Uterus (tissue), 4 donors: ENCODE data around the gene TCF3. TPM values are rescaled to one million over a fixed set of nuclear protein-coding genes. Genes with fewer than 3 reads are reported as not detected.

Source experiments
- DNase-seq, 2 donors: peaks; one replicate each; pipeline ENCODE4 v3.0.0-alpha.2; 2019 to 2020
- H3K27ac ChIP-seq, 2 donors: fragments of 200-600 bp; sonication (generic); 1 replicate in 1 of 2; 2 replicates in 1 of 2; pipeline ENCODE4 v1.5.1; 2016 to 2018
- H3K27me3 ChIP-seq, 2 donors: fragments of 200-600 bp; sonication (generic); one replicate each; pipeline ENCODE4 v1.5.1; 2018 to 2019; ENCODE audit warnings: control low read depth in 1 of 2
- H3K36me3 ChIP-seq, 2 donors: fragments of 200-600 bp; sonication (generic); one replicate each; pipeline ENCODE4 v1.5.1; 2019; ENCODE audit warnings: control low read depth in 1 of 2
- H3K4me1 ChIP-seq, 2 donors: fragments of 200-600 bp; sonication (generic); one replicate each; pipeline ENCODE4 v1.5.1; 2018 to 2019; ENCODE audit warnings: control low read depth in 1 of 2
- H3K4me3 ChIP-seq, 2 donors: fragments of 200-600 bp; sonication (generic); 1 replicate in 1 of 2; 2 replicates in 1 of 2; pipeline ENCODE4 v1.5.1; 2018 to 2019; ENCODE audit warnings: mild to moderate bottlenecking in 1 of 2
- H3K9me3 ChIP-seq, 2 donors: fragments of 200-600 bp; sonication (generic); one replicate each; pipeline ENCODE4 v1.5.1; 2019; ENCODE audit warnings: control low read depth in 1 of 2
- POLR2A ChIP-seq, 2 donors: fragments of 450-650 bp; IDR thresholded peaks; one replicate each; pipeline ENCODE4 v1.6.1; 2016; ENCODE audit warnings: antibody characterized with exemption in 2 of 2, mild to moderate bottlenecking in 1 of 2, moderate library complexity in 1 of 2
- intact Hi-C: fragments of 100-400 bp; cut with DNase I; formaldehyde crosslinking; loops from one replicate; pipeline ENCODE4 v1.15.1; 2023; ENCODE audit warnings: low total_unique reads
- total RNA-seq, 4 donors: library from RNA; depleted of rRNA in 3 of 4; stranded (reverse); fragments of >200 nt in 3 of 4; gene quantifications; one replicate each; pipeline versions ENCODE4 v1.1.0 to v1.2.4, GENCODE V29; 2014 to 2023
- TF ChIP-seq, protein P1 (sequence below), 4 experiments: fragments of 200-600 bp in 2 of 4; fragments of 450-650 bp in 2 of 4; sonication (generic) in 2 of 4; IDR thresholded peaks; one replicate each; pipeline ENCODE4 v1.5.1; 2016 to 2019; ENCODE audit warnings: antibody characterized with exemption in 4 of 4, mild to moderate bottlenecking in 2 of 4, moderate library complexity in 1 of 4
- donor health status: DM: yes; HTN: yes; CAD: no.

Gene TCF3
- total RNA-seq, 4 donors from 2014 or later = 15.6 to 132 (median 65.7) TPM

DNA sequence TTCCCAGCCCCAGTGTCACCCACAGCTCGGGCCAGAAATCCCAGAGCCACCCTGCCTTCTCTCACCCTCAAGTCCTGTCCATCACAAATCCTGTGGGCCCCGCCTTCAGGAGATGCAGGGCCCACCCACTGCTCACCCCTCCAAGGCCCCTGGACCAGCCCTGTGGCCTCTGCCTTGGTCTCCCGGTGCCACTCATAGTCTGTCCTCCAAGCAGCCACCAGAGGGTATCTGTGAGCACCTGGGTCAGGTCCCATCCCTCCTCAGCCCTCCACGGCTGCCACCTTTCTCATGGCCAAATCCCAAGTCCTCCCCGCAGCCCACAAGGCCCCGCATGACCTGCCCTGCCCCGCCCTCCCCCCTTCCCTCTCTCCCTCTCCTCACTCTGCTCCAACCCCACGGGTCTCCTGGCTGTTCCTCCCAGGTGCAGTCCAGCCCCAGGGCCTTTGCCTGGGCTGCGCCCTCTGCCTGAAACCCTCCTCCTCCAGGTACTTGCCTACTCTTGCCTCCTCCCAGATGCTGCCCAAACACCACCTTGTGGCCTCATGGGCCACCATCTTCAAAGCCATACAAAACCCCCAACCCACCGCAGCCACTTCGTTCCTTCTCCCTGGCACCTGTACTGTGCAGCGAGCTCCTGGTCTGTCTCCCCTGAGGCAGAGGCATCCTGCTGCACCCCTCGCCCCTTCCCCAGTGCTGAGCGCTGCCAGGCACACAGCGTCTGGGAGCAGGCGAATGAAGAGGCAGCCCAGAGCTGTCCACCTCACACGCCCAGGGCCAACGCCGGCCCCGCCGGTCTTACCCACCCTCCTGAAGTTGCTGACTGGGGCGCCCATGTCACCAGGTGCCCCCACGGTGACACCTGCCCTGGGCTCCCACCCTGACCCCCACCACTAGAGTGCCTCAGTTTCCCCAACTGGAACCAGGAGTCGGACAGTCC is 34.0 kb downstream of the TCF3 start:
- no peaks in the 10 kb centered on the region for H3K27me3 ChIP-seq
- TF ChIP-seq, protein P1, sequence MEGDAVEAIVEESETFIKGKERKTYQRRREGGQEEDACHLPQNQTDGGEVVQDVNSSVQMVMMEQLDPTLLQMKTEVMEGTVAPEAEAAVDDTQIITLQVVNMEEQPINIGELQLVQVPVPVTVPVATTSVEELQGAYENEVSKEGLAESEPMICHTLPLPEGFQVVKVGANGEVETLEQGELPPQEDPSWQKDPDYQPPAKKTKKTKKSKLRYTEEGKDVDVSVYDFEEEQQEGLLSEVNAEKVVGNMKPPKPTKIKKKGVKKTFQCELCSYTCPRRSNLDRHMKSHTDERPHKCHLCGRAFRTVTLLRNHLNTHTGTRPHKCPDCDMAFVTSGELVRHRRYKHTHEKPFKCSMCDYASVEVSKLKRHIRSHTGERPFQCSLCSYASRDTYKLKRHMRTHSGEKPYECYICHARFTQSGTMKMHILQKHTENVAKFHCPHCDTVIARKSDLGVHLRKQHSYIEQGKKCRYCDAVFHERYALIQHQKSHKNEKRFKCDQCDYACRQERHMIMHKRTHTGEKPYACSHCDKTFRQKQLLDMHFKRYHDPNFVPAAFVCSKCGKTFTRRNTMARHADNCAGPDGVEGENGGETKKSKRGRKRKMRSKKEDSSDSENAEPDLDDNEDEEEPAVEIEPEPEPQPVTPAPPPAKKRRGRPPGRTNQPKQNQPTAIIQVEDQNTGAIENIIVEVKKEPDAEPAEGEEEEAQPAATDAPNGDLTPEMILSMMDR (IDR thresholded peaks at IDR 0.05) = peak in 1 of 4 experiments; percentile 19
- TF ChIP-seq POLR2A (IDR thresholded peaks at IDR 0.05) = no peak
- intact Hi-C loops = no loop called here
- no peak for DNase-seq
- H3K9me3 ChIP-seq = no peaks in the 10 kb centered on the region
- no peak overlapping the region for H3K4me3 ChIP-seq
- no peak overlapping the region for H3K27ac ChIP-seq
- no peaks in the 10 kb centered on the region for H3K4me1 ChIP-seq
- H3K36me3 ChIP-seq = no peaks in the 10 kb centered on the region

DNA sequence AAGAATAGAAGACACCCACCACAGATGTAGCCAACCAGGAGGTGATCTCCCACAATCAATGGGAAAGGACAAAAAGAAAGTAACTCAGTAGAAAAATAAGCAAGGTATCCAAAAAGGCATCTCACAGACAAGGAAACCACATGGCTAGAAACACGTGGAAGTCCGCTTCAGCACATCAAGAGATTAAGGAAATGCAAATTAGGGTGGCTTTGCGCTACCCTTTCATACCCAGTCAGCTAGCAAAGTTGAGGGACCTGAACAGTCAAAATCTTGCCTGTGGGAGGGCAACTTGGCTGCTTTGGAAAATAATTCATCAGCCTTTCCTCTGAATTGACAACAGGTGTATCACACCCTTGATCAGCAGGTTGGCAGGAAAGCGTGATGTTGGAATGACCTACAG is 35.5 kb downstream of the TCF3 start:
- no peaks in the 10 kb centered on the region for H3K36me3 ChIP-seq

DNA sequence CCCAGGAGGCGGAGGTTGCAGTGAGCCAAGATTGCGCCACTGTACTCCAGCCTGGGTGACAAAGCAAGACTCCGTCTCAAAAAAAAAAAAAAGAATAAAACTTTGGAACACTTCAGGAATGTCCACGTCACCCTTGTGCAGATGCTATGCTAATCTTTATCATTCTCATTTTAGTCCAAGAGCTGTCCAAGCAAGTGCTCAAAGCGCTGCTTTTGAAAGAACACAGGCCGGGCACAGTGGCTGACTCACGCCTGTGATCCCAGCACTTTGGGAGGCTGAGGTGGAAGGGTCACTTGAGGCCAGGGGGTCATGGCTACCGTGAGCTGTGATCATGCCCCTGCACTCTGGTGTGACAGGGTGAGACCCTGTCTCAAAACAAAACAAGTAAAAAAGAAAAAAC is 36.0 kb downstream of the TCF3 start:
- TF ChIP-seq POLR2A (IDR thresholded peaks at IDR 0.05) = no peak
- no peaks in the 10 kb centered on the region for H3K4me1 ChIP-seq
- no peaks in the 10 kb centered on the region for H3K36me3 ChIP-seq
- no peaks in the 10 kb centered on the region for H3K27me3 ChIP-seq
- intact Hi-C loops = no loop called here
- H3K27ac ChIP-seq = no peak overlapping the region
- no peaks in the 10 kb centered on the region for H3K9me3 ChIP-seq
- H3K4me3 ChIP-seq = no peak overlapping the region
- no peak for DNase-seq

More for the DNA sequence above, 35.5 kb downstream of the TCF3 start:
- Histone ChIP-seq H3K4me3 (no peak overlapping the region), H3K4me1 (no peaks in the 10 kb centered on the region), H3K27me3 (no peaks in the 10 kb centered on the region), H3K27ac (no peak overlapping the region), H3K9me3 (no peaks in the 10 kb centered on the region)
- no peak for TF ChIP-seq POLR2A (IDR thresholded peaks at IDR 0.05)
- TF ChIP-seq, protein P1 (IDR thresholded peaks at IDR 0.05) = no peak
- no peak for DNase-seq
- intact Hi-C loops = no loop called here

DNA sequence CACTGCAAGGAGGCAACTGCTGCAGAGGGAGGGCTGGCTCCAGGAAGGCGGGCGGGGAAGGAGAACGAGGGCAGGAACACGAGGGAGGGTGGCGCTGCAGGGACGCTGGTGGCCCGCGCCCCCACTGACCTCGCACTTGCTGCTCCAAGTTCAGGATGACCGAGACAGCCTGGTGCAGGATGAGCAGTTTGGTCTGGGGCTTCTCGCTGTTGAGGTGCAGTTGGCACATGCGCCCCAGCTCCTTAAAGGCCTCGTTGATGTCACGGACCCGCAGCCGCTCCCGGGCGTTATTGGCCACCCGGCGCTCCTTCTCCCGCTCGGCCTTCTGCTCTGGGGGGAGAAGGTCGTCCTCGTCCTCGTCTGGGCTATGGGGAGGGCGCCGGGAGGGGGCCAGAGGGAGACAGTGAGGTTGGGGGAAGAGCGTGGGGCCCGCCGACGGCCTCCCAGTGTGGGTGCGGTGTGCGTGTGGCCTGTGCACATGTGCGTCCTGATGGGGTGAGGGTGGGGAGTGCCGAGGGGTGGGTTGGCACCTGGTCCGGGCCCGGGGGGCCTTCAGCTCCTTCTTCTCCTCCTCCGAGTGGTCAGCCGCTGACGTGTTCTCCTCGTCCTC is 37.2 kb downstream of the TCF3 start:
- Histone ChIP-seq H3K4me3 (no peak overlapping the region), H3K27me3 (no peaks in the 10 kb centered on the region), H3K36me3 (no peaks in the 10 kb centered on the region), H3K4me1 (no peaks in the 10 kb centered on the region), H3K27ac (no peak overlapping the region), H3K9me3 (no peaks in the 10 kb centered on the region)
- no peak for DNase-seq
- TF ChIP-seq, protein P1 (IDR thresholded peaks at IDR 0.05) = no peak
- TF ChIP-seq POLR2A (IDR thresholded peaks at IDR 0.05) = no peak
- intact Hi-C loops = no loop called here

DNA sequence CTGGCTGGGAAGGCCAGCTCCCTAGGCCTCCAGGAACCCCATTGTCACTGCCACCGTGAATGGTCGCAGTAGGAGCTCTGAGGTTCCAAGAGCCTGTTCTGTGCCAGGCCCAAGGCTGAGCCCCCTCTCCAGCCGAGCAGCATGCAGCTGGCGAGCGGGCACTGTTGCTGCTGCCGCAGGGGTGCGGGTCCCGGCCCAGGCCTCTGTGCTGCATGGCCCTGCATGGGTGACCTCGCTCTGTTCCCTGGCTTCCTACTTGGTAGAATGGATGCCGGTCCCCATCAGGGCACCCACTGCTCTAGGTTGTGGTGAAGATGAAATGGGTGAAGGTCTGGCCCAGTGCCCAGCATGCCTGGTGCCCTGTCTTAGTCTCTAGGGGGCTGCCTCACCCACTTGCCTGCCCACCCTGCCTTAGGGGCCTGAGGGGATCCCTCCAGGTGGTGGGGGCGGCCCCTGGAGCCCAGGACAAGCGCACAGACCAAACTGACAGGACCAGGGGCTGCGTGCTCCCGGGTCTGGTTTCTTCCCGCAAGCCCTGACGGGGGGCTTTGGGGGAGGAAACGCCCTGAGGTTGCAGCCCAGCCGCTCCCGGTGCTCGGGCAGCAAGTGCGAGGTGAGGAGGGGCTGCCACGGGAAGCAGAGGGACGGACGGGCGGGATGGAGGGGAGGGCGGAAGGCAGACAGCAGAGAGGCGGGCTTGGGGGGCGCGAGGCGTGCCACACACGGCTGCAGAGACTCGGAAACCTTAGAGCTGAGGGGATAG is 38.4 kb downstream of the TCF3 start:
- TF ChIP-seq POLR2A (IDR thresholded peaks at IDR 0.05) = no peak
- TF ChIP-seq, protein P1 (IDR thresholded peaks at IDR 0.05) = no peak
- Histone ChIP-seq H3K4me3 (no peak overlapping the region), H3K4me1 (no peaks in the 10 kb centered on the region), H3K36me3 (no peaks in the 10 kb centered on the region), H3K9me3 (no peaks in the 10 kb centered on the region), H3K27me3 (no peaks in the 10 kb centered on the region), H3K27ac (no peak overlapping the region)
- no peak for DNase-seq
- intact Hi-C loops = loop anchor here (5.0 kb wide), 1 partner anchor 33 kb away; no protein-coding TSS in a partner anchor
